ENCODE measurements around the gene PPM1K. TPM values are rescaled to one million over a fixed set of nuclear protein-coding genes. Genes with fewer than 3 reads are reported as not detected.

The PPM1K gene
- total RNA-seq, 1 experiment from 2014 or later: 3.4 TPM

GRCh38 chr4:88217169-88217568, 67.2 kb downstream of the PPM1K start:
- no peak for DNase-seq (ENCODE audit: low read depth)

- DNase-seq (ENCODE audit: low read depth): no peak
These were observed 68.0 kb downstream of the PPM1K start for GRCh38 chr4:88216395-88216794.

DNA sequence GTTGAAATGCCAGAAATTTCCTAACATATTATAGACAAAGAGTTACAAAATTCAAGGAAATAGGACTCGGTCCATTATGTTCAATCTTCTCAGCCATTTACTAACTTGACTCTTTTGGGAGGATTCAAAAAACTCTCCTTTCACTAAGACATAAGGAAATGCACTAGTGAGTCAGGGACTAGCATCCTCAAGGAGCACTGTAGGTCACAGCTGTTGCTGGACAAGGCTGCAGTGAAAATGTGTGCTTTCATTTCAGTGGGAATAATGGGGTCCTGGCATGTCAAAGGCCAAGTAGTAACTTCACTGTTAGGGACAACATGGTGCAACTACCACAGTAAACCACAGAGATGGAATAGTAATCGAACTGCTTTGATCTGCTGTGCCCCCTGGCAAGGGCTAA, 69.0 kb downstream of the PPM1K start:
- no peak for DNase-seq (ENCODE audit: low read depth)

DNA sequence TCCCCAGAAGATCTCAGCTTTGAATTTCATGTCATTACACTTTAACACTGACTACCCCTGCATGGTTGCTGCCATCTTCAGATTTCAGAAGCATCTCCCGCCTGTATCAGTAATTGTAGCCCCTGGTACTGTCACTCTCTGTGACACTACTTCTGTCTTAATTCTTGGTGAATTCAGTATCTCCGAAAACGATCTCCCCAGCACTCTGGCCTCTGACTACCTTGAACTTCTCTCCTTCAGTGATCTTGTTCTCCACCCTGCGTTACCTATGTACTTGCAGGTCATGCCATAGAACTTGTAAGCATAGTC, 72.2 kb downstream of the PPM1K start:
- DNase-seq (ENCODE audit: low read depth): no peak

GRCh38 chr4:88211473-88212252, 72.7 kb downstream of the PPM1K start:
- DNase-seq (ENCODE audit: low read depth): peak; percentile 11

DNA sequence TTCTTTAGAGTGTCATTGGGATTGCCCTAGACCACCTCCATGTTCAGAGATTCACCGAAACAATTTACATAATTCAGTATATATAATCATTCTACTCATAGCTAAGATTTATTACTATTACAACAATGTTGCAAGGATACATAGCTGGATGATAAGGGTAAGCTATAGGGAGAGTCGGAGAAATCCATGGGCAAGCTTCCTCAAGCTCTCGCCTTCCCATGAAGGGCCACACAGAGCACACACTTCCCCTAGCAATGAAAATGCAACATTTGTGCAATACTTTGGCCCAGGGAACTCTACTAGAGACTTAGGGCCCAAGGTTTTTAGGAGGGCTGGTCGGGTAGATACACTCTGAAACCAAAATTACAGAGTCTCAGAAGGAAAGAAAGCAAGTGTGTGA, 76.2 kb downstream of the PPM1K start:
- no peak for DNase-seq (ENCODE audit: low read depth)

Other genes starting within 250 kb of the PPM1K start
- 3.1 and 3.9 TPM in 2 replicates for gene ABCG2, start 125.9 kb downstream of the PPM1K start, total RNA-seq (2014; rRNA removed; shearing (Covaris generic))
- 3.4 and 5.8 TPM in 2 replicates for gene HERC6, start 94.3 kb upstream of the PPM1K start, total RNA-seq (2014; rRNA removed; shearing (Covaris generic))
- gene HERC5, start 172.6 kb upstream of the PPM1K start, total RNA-seq (2014; rRNA removed; shearing (Covaris generic)): 11.5 and 12.0 TPM in 2 replicates
- 60.3 and 70.3 TPM in 2 replicates for gene PYURF, start 239.2 kb upstream of the PPM1K start, total RNA-seq (2014; rRNA removed; shearing (Covaris generic))

Measured in Daoy (cell line).